HG03095 (cell line): ENCODE measurements around the gene CCR3.

Experiments used
- ATAC-seq: cut with Tn5 transposase; IDR thresholded peaks from one replicate; pipeline ENCODE4 v1.9.1; 2021; ENCODE audit warnings: moderate library complexity; ENCODE audit not compliant: unreplicated experiment

Gene CCR3

DNA sequence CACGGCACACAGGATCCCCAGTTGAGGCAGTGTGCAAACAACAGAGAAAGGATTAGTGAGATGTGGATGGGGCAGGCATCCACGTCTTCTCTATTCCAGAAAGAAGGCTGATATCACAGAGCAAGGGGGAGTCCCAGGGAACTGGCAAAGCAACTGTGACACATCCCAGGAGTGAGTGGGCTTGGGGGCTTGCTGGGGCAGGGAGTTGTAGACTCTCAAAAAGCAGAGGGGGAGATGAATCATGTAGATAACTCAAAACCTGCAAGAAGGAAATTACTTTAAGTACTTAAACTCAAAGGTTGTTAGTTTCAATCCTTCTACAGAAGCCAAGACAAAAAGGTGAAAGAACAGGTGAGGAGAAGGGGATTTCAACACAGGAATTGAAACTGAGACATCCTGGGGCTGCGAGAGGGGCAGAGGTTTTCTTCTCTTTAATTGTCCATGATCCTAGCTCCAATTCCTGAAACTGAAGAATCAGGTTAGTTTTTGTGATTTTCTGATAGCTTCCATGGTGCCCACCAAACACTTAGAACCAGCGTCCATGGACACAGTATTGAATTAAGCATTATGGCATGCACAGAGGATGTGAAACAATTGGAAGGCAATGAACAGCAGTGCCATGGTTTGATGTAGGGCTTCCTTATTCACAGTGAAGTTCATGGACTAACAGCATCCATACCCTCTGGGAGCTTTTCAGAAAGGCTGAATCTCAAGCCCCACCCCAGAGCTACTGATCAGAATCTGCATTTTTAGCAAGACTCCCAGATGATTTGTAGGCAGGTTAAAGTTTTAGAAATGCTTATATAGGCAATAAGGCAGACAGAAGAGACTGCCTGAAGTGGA, 52.0 kb downstream of the CCR3 start:
- ATAC-seq = no peak

DNA sequence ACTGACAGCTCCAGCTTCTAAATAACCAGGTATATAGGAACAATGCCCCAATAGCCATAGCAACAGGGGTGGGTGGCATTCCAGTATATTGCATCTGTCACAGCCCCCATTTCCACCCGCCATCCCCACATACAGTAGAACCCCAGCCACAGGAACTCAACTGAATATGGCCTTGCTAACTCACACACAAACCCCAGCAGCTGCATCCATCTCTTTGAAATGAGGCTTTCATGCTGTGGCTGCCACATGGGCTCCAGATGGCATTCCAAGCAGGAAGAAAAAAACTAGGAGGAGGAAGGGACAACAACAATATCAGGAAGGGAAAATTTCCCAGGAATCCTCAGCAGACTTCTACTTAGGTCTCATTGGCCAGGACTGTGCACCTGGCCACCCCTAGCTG, 54.6 kb downstream of the CCR3 start:
- ATAC-seq = no peak

DNA sequence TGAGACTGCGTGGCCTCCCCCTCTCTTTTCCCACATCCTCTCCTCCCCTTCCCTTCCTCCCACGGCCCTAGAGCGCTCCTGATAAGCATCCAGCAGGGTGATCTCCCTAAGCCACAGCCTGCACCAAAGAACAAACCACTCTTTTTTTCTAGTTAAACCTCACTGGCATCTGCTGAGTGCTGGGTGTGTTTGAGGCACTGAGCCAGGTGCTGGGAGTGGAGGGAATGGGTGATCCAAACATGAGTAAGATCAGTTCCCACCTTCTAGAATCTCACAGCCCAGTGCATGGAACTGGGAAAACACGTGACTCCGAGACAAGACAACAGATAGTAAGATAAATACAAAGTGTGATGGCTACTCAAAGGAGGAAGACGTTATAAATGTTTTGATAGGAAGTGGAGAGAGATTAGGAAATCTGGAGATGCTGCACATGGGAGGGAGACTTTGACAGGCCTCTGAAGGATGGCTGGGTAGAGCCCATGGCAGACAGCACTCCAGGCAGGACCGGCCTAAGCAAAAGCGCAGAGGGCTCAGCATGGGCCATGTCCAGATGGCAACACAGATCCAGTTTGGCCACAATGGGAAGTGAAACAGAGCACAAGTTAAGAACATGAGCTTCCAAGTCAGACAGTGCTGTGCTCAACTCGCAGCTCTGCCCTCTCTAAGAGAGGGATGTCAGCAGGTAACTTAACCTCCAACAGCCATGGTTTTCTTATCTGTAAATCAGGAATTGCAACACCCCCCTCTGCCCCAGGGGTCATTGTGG, 55.6 kb downstream of the CCR3 start:
- ATAC-seq = no peak

DNA sequence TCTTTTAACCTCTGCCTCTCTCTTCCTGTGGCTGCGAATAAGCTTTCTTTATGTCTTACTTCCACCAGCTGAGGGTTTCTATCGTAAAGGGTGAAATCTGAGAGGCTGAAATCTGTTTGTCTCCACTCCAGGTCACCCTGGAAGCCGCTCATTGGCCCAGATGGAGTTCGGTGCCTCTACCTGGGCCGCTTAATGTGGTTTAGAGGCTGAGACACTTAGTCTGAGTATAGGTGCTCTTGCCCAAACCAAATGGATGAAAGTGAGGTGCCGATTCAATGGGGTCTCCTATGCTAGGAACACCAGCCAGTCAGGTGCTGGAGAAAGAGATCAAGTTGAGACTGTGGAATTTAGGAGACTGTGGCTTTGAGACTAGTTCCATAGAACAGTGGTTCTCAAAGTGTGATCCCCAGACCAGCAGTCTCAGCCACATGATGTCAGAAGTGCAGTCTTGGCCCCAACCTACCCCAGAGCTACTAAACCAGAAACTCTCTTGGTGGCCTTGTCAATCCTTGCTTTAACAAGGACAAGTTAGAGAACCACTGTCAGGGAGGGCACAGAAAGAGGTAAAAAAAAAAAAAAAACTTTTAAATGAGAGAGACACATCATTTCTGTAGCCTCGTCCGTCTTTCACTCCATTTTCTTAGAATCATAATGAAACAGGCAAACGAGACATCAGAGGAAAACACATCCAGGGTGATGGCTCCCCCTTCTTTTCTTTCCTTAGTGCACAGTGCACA, 56.8 kb downstream of the CCR3 start:
- ATAC-seq = no peak

DNA sequence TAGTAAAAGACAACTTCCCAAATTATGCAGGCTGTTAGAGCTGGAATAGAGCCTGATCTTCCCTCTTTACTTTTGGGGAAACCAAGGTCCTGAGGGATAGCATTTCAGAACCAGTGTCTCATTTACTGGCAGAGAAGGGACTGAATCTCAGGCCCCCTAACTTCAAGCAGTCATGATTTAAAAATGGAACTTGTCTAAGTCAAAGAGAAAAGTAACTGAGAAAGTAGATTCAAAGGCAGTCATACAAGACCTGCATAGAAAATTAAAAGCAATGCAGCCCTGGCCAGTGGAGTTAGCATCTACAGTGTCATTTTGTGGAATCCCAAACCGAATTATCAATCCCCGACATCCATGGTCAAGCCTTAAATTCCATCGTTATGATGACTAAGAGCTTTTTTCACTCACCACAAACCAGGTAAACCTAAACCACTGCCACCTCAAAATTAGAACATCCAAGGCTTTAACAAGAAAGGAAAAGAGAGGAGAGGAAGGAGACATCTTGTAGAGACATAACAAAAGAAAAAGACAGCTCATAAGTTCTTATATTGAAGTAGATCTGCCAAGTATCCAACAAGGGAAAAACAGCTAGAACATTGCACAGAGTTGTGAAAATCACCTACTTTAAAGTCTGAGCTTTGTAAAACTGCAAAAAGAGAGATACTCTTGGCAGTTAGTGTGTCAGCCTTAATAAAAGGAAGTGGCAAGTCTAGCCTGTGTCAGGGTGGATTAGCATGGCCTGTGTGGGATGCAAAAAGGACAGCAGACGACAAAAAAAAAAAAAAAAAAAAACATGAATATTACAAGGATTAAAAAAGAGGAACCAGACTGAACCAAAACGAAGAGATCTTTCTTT, 57.6 kb downstream of the CCR3 start:
- no peak for ATAC-seq

DNA sequence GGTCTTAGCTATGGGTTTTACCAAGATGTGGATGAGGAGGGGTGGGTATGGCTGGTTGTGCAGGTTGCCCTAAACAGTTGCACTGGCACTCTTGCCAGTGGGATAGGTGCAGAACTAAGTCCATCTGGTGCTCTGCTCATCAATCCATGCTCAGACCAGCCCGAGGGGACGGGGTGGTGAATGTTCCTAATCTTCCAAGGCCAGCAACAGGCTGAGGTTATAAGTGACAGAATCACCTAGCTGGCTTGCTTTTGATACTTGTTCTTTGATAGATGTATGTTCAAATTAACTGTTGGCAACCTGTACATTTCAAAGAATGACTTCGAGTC, 58.2 kb downstream of the CCR3 start:
- no peak for ATAC-seq

DNA sequence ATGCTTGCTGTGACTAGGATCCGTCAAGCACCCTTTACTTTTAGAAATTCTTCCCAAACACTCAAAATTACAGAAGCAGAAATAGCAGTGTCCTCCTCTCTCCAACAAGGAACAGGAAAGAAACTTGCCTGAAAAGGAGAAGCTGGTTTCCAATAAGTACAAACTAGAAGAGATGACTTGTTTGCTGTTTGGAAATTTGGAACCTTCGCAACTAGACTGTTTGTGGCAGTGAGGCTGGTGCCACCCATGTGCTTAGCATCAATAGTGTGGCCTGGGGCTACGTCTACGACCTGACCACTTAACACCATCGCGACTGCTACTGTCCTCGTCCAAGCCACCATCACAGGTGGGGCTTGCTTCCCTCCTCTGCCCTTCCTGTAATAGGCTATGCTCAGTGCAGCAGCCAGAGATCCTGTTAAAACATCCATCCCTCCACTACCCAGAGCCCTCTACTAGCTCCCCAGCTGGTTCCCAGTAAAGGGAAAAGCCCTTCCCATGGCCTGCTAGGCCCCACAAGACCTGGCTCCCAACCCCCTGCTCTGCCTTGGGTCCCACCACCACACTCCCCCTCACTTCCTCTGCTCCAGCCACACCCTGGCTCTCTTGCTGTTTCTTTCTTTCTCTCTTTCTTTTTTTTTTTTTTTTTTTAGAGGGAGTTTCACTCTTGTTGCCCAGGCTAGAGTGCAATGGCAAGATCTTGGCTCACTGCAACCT, 59.0 kb downstream of the CCR3 start:
- ATAC-seq = no peak

DNA sequence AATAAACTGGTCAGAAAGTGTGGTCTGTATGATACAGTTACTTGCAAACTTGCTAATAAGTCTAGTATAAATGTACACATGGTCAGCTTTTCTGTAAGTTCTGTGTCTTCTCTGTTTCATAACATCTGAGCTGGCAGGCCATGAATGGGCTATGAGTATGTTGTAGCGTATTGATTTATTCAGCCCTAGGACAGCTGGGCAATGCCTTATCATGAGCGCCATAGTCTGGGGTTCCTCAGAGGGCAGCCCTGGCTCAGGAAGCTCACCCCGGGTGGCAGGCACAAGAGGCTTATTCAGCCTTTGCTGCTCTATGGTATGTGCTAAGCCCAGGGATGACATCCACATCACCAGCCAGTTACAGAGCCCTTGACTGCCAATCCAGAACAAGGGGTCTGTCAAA, 61.0 kb downstream of the CCR3 start:
- ATAC-seq = no peak

DNA sequence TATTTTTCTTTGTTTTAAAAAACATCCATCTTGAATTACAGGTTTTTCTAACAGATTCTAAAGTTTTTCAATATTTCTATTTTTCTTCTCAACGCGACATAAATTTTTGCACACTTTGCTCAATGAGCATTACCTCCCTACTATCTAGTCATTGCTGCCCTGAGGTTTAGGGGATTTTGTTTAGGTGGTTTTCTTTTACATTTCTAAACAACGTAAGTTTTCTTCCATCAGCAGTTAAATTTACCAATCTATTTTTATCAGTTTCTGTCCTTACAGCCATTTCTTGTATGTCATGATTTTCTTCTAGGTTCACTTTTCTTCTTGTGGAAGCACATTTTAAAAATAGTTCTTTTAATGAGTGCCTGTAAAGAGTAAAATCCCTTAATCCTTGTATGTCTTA, 62.5 kb downstream of the CCR3 start:
- no peak for ATAC-seq

DNA sequence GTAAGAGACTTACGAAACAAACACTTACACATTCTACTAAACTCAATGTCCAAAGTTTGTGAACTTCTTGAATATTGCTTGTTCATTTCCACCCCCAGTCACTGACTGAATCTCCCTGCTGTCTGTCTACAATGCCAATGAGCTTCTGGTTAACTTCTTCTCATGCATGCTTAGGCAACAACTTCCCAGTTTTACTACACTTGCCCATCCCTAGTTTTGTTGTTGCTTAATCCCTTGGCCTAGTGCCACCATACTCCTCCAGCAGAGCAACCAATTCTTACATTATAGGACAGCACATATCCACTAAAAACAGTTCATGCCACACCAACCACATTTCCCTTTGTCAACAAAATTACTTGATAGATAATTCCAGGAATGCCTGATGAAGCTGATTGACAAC, 70.7 kb downstream of the CCR3 start:
- no peak for ATAC-seq

DNA sequence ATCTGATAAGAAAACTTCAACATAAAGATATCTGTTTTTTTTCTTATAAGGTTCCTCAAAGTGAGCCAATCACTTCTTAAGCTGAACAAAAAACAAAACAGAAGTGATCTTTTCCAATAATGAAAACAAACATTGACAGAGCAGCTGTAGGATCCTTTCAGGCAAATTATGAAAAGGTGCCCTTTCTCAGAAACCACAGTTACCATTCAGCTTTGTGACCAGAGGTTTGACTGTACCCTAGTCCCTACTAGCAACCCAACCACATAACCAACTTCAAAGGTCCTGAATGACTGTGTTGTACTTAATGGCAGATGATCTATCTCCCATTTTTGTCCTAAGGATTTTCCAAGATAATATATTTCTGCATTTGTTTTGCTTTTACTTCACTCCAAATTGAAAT, 72.3 kb downstream of the CCR3 start:
- no peak for ATAC-seq

DNA sequence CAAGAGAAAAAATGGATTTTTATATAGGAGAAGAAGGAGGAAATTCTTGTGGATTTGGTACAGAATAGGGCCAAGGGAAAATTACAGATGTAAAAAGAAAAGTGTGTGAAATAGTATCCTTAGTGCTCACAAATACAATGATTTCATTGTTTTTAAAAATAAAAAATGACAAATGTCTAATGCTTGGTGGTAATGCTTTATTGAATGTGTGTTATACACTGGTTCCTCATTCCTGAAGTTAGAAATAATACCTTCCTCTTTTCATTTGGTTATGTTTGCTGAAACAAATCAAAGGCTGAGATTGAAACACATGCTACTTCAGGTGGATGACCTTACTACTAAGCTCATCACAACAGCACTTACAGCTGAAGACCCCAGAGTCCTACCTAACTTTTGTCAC, 73.9 kb downstream of the CCR3 start:
- ATAC-seq = no peak
